Ascending aorta (tissue), 2 donors: ENCODE data around the gene GOSR2. TPM values are rescaled to one million over a fixed set of nuclear protein-coding genes. Genes with fewer than 3 reads are reported as not detected.

ENCODE experiments used
- DNase-seq, 2 donors: peaks; one replicate each; pipeline ENCODE4 v3.0.0-alpha.2; 2019; ENCODE audit warnings: low spot score in 2 of 2
- H3K27ac ChIP-seq, 2 donors: fragments of 200-600 bp; sonication (generic); one replicate each; pipeline ENCODE4 v1.5.1; 2016 to 2017; ENCODE audit warnings: mild to moderate bottlenecking in 1 of 2
- H3K27me3 ChIP-seq: fragments of 200-600 bp; sonication (generic); one replicate; pipeline ENCODE4 v1.5.1; 2017
- H3K36me3 ChIP-seq, 2 donors: fragments of 200-600 bp; sonication (generic); one replicate each; pipeline ENCODE4 v1.5.1; 2016
- H3K4me1 ChIP-seq, 2 donors: fragments of 200-600 bp; sonication (generic); one replicate each; pipeline ENCODE4 v1.5.1; 2016 to 2017; ENCODE audit warnings: mild to moderate bottlenecking in 1 of 2
- H3K4me3 ChIP-seq, 2 donors: fragments of 200-600 bp; sonication (generic); one replicate each; pipeline ENCODE4 v1.5.1; 2016 to 2017; ENCODE audit warnings: mild to moderate bottlenecking in 1 of 2
- H3K9me3 ChIP-seq, 2 donors: fragments of 200-600 bp; sonication (generic); one replicate each; pipeline ENCODE4 v1.5.1; 2016
- intact Hi-C: fragments of 100-400 bp; cut with DNase I; formaldehyde crosslinking; loops from one replicate; pipeline ENCODE4 v1.15.1; 2023
- total RNA-seq: library from RNA; depleted of rRNA; stranded (reverse); fragments of >200 nt; gene quantifications from one replicate; pipeline ENCODE4 v1.1.0, GENCODE V29; 2016
- TF ChIP-seq, protein P1 (sequence below), 3 experiments: fragments of 200-600 bp in 2 of 3; fragments of 450-650 bp in 1 of 3; sonication (generic) in 2 of 3; IDR thresholded peaks; one replicate each; pipeline ENCODE4 v1.5.1; 2016 to 2019; ENCODE audit warnings: antibody characterized with exemption in 3 of 3, mild to moderate bottlenecking in 1 of 3, moderate library complexity in 1 of 3

GOSR2 gene
- total RNA-seq, 1 donor from 2014 or later = 36.4 TPM

DNA sequence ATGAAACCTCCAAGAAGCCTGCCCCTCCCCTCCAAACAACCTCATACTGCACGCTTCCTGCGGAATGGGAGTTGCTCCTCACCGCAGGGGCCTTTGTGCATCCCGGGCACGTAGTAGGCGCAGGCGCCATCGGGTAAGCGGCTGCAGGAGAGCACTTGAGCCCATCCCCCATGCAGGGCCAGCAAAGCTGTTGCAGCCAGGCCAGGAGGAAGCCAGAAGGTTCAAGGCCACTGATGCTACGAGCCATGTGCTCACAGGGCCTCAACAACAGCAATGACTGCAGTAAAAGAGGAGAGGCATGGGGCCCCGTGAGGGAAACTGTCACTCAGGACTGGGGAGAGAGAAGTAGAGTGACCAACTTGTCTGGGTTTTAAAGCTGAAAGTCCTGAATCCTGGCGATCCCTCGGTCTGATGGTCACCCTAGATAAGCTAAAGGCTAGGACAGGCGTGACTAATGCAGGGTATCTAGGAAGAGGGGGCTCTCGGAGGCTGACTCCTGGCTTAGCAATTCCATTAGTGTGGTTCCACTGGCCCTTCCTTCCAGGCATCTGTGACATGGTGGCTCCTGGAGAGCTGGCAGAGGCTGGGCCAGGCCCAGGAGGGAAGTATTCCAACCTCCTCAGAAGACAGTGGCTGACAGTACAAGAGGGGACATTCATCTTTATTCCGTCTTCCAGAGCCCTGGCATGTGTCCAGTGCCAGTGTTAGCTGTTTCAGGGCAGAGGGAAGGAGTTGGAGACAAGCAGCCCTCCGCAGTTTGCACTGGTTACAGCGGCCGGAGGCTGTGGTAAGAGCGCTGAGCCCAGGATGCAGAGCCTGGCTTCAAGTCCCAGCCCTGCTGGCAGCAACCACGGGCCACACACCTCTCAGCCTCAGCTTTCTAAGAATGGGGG lies 20.8 kb downstream of the GOSR2 start:
- Histone ChIP-seq H3K27ac (no peak overlapping the region), H3K27me3 (no peaks in the 10 kb centered on the region), H3K4me3 (peak overlapping the region in 1 of 2 donors; percentile 23), H3K9me3 (no peaks in the 10 kb centered on the region), H3K36me3 (peaks cover 10 to 27% of the 10 kb centered on the region in 2 donors), H3K4me1 (peaks cover 6 to 15% of the 10 kb centered on the region in 2 donors)
- DNase-seq = no peak
- intact Hi-C loops = no loop called here
- TF ChIP-seq, protein P1, sequence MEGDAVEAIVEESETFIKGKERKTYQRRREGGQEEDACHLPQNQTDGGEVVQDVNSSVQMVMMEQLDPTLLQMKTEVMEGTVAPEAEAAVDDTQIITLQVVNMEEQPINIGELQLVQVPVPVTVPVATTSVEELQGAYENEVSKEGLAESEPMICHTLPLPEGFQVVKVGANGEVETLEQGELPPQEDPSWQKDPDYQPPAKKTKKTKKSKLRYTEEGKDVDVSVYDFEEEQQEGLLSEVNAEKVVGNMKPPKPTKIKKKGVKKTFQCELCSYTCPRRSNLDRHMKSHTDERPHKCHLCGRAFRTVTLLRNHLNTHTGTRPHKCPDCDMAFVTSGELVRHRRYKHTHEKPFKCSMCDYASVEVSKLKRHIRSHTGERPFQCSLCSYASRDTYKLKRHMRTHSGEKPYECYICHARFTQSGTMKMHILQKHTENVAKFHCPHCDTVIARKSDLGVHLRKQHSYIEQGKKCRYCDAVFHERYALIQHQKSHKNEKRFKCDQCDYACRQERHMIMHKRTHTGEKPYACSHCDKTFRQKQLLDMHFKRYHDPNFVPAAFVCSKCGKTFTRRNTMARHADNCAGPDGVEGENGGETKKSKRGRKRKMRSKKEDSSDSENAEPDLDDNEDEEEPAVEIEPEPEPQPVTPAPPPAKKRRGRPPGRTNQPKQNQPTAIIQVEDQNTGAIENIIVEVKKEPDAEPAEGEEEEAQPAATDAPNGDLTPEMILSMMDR (IDR thresholded peaks at IDR 0.05) = no peak

DNA sequence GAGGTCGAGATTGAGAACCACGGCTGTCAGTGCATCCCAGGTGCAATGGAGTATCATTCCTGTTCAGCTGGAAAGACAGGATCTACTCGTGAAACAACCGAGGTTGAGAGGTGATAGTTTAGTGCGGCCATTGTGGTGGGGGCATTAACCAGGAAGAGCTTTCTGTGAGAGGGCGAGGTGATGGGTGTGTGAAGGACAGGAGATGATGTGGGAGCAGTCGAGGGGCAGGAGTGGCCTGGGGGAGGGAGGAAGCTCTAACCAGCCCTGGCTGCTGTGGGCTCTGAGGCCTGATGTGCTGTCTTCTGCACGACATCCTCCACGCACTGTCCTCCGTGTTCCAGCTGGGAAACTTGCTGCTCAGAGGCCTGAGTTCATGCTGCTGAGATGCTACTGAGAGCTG lies 22.0 kb downstream of the GOSR2 start:
- DNase-seq = no peak
- TF ChIP-seq, protein P1 (IDR thresholded peaks at IDR 0.05) = no peak
- no peaks in the 10 kb centered on the region for H3K9me3 ChIP-seq
- intact Hi-C loops = no loop called here
- H3K4me3 ChIP-seq = no peak overlapping the region
- H3K27ac ChIP-seq = no peak overlapping the region
- H3K27me3 ChIP-seq = no peaks in the 10 kb centered on the region
- H3K36me3 ChIP-seq = peaks cover 4 to 15% of the 10 kb centered on the region in 2 donors
- H3K4me1 ChIP-seq = peaks cover 6 to 15% of the 10 kb centered on the region in 2 donors

DNA sequence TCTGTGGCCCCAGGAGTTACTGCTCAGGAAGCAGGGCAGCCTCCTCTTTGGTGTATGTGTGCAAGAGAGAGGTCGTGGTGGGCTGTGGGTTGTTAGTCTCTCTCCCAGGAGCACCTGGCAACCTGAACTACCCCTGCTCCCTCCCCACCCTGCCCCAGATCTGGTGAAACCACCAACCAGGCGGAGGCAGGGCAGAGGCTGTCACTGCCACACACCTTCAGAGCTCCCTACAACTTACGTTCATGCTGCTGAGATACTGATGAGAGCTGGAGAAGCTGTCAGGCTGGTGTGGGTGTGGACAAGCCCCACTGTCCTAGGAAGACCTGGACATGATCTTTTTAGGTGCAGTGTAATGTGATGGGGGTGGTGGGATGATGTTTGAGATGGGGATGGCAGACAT lies 24.3 kb downstream of the GOSR2 start:
- peaks cover 6 to 15% of the 10 kb centered on the region in 2 donors for H3K4me1 ChIP-seq
- intact Hi-C loops = no loop called here
- H3K27me3 ChIP-seq = no peaks in the 10 kb centered on the region

DNA sequence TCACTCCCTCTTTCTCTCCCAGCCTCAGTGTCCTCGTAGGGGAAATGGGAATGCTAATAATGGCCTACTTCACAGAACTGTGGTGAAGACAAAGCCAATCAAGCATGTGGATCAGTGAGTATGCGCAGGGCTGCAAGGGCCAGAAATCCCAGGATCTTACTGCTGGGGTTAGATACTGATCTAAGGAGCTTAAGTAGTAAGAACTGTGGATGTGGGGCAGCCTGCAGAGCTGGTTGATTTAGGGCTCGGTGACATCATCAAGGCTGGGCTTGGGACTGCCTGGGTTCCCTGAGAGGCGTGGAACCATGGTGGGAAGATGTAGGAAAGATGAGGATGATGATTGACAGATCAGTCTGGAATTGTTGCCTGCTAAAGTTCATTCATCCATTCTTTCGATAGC lies 25.6 kb downstream of the GOSR2 start:
- no peaks in the 10 kb centered on the region for H3K9me3 ChIP-seq
- no peak for DNase-seq
- peaks cover 6 to 8% of the 10 kb centered on the region in 2 donors for H3K4me1 ChIP-seq
- H3K4me3 ChIP-seq = no peak overlapping the region
- no peaks in the 10 kb centered on the region for H3K27me3 ChIP-seq
- intact Hi-C loops = no loop called here
- H3K27ac ChIP-seq = no peak overlapping the region
- TF ChIP-seq, protein P1 (IDR thresholded peaks at IDR 0.05) = no peak
- H3K36me3 ChIP-seq = no peaks in the 10 kb centered on the region

More for the DNA sequence above, 24.3 kb downstream of the GOSR2 start:
- Histone ChIP-seq H3K27ac (no peak overlapping the region), H3K4me3 (no peak overlapping the region), H3K36me3 (no peaks in the 10 kb centered on the region), H3K9me3 (no peaks in the 10 kb centered on the region)
- DNase-seq = no peak
- TF ChIP-seq, protein P1 (IDR thresholded peaks at IDR 0.05) = no peak

DNA sequence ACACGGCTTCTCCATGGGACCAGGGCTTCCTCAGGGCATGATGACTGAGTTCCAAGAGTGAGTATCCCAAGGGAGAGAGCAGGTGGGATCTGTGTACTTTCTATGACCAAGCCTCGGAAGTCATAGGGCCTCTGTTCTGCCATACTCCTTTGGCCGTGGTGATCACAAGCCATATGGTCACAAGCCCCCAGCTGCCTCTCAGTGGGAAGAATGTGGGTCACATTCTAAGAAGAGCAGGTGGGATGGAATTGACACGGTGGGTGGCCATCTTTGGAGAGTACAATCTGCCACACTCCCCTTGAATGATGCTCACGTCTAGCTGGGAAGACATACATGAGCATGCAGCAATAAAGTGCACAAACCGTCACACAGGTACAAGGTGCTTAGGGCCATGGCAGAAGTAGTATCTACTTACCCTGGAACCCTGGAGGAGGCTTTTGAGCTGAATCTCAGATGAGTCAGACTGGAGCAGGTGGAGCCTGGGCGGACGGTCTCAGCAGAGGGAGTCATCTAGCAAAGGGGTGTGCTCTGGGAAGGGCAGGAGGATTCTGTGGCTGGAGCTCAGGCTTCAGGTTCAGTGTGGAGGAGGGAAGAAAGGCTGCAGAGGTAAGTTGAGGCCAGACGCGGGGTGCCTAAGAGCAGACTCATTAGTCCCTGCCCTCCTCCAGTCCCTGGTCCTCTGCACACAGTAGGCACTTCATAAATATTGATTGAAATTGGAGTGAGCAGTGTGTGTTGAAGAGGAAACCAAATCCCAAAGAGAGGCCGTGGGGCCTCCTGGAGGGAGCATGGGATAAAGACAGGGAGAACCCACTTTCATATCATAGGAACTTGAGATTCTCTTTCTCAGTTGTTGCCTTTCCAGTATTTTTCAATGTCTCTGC lies 26.6 kb downstream of the GOSR2 start:
- TF ChIP-seq, protein P1 (IDR thresholded peaks at IDR 0.05) = no peak
- DNase-seq = no peak
- Histone ChIP-seq H3K9me3 (no peaks in the 10 kb centered on the region), H3K27me3 (no peaks in the 10 kb centered on the region), H3K4me1 (peaks cover 0 to 1% of the 10 kb centered on the region in 2 donors), H3K27ac (no peak overlapping the region), H3K36me3 (no peaks in the 10 kb centered on the region), H3K4me3 (no peak overlapping the region)
- intact Hi-C loops = no loop called here
